Activated CD8-positive, alpha-beta memory T cell treated with anti-CD3 and anti-CD28 coated beads for 48 hours (primary cell): Measurements from ENCODE around the gene TRIM62.
"Not testable (repeated sequence)": the region's sequence is repeated elsewhere in the genome, so short reads cannot be mapped to it uniquely, and the experiment has no call there.

Source experiments
- DNase-seq, 3 experiments: peaks; one replicate each; pipeline ENCODE4 v3.0.0-alpha.2; 2020; ENCODE audit warnings: low read depth in 2 of 3, low spot score in 2 of 3

The TRIM62 gene

DNA sequence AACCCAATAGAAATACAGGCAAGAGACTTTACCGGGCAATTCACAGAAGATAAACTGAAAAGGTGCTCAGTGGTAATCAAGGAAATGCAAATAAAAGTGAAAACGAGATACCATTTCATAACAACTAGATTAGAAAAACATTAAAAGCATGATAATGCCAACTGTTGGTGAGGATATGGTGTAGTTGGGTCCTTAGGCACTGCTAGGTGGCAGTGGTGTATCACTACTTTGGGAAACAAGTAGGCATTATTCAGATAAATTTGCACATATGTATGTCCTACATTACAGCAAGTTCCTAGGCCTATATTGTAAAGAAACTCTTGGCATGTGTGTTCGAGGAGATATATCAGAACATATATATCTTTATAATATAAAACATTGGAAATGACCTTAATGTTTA is 69.9 kb downstream of the TRIM62 start:
- no peak for DNase-seq

DNA sequence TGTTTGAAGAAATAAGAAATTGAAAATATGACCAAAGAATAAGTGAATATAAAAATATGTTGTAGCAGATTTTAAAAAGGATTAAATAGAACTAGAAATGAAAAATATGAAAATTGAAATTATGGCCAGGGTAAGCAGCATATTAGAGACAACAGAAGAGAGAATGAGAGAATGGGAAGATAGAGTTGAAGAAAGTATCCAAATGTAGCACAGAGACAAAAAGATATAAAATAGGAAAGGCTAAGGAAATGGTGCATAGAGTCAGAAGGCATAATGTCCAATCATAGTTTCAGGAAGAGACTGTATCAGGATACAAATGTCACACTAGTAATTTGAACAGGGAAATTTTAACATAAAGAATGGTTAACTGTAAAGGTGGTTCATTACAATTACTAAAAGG is 71.4 kb downstream of the TRIM62 start:
- no peak for DNase-seq

DNA sequence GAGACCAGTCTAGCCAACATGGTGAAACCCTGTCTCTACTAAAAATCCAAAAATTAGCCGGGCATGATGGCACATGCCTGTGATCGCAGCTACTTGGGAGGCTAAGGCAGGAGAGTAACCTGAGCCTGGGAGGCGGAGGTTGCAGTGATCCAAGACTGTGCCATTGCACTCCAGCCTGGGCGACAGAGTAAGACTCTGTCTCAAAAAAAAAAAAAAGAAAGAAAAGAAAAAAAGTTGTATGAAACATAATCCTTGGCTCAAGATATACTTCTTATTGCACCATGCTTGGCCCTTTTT is 81.8 kb downstream of the TRIM62 start:
- not testable (repeated sequence) for DNase-seq

DNA sequence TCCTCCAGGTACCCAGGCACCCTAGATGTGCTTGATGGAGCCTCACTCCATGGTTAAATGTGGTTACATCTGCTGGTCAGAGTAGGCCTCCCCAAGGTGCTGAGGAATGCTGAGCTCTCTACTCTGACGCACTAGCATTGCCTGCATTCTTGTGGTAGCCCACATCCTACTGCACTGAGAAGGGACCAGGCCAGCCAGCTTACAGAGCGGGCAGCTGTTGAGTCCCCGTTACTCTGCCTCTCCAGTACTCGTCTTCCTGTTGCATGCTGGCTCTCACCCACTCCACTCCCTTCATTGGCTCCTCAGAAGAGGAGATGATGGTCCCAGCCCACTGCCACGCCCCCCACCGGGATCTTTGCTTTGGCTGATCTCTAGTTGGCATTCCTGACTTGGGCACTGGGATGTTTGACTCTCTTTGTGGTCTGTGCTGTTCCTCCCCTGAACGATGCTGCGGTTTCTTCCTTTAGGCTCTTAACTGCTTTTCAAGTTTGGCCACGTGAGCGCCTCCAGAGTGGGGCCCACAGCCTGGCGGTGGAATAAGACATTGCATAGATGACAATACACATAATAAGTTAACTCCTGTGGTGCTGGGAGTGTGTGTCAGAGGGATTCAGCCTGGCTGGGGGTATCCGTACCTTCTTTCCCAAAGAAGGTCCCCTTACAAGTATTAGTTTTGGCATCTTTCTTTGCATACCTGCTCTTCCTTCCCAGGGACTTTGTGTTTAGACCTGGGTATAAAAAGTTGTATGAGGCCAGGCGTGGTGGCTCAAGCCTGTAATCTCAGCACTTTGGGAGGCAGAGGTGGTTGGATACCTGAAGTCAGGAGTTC is 82.3 kb downstream of the TRIM62 start:
- DNase-seq, result peak; percentile 50 to 59 (median 50)

DNA sequence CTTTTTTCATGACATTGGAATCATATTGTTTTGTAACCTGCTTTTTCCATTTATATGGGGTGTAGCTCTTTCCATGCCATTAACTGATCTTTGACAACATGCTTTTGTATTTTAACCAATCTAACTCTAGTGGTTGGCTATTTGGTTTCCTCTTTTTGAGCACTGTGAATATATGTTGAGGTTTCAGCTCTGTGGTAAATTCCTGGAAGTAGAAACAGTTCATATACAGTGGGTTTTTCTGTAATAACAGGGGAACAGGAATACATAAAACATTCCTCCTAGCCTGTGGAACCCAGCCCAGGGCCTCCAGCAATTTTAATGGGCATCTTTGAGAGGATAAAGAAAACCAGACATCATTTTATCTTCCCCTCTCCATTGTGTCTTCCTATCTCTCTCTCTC is 83.5 kb downstream of the TRIM62 start:
- DNase-seq, result no peak

DNA sequence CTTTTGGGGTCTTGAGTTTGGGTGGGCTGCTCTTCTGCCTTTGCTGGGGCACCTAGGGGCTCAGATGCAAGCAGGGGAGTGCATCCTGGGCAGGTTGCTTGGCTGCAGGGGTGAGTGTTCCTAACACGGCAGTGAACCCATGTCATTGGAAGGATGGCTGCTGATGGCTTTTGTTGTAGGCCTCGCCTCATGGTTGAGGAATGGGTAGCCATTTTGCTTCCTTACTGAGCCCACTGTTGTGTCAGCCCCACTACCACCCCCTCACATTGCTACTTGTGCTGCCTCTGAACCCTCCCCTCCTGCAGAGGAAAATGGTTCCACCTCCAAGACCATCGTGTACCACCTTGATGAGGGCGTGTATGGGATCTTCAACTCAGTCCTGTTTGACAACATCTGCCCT is 84.1 kb downstream of the TRIM62 start:
- no peak for DNase-seq

DNA sequence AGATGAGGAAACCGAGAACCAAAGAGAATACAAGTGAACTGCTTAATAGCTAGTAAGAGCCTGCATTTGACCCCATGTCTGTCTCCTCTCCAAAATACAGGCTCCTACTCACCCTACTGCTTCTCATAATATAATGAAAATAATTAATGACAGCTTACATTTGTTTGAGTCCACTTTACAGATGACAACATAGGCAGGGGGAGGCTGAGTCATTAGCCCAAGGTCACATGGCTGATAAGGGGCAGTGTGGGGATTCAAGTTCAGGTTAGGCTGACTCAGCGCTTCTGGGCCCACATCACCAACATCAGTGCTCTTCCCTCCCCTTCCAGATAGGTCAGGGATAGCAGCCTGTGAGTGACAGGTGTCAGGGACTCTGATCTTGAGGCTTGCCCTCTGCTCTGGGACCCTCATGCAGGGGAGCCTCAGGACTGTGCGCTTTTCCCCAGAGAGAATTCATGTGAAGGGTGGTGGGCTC is 84.7 kb downstream of the TRIM62 start:
- no peak for DNase-seq

DNA sequence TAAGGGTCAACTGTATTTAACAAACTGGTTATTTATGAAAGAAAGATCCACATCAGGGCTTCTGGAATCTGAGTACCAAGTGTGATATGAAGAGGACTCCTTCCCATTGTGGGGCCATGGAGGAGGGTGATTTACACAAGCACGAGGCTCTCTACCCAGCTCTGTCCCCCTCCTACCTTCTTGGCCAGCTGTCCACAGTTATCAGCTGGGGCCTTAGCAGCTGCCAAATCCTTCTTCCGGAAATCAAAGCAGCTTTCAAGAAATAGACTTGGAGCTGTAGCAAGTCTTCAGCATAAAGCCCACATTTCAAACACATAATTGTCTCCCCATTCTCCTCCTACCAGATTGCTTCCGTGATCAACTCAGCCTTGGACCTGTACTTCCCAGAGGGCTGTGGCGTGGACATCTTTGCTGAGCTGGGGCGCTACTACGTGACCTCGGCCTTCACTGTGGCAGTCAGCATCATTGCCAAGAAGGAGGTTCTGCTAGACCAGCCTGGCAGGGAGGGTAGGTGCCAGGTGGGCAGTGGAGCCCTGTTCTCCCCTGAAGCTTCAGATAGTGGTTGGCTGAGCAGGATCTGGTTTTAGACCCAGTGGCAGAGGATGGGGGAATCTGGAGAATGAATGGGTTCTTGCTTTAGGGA is 85.4 kb downstream of the TRIM62 start:
- no peak for DNase-seq
